ENCODE measurements around the gene CHST15. TPM values are rescaled to one million over a fixed set of nuclear protein-coding genes. Genes with fewer than 3 reads are reported as not detected.

The CHST15 gene
- total and polyA plus RNA-seq, 2 of the 13 experiments (the other 11 are each of a cell fraction or from before 2014, with no cell fraction given): 1.4 to 94.7 TPM

DNA sequence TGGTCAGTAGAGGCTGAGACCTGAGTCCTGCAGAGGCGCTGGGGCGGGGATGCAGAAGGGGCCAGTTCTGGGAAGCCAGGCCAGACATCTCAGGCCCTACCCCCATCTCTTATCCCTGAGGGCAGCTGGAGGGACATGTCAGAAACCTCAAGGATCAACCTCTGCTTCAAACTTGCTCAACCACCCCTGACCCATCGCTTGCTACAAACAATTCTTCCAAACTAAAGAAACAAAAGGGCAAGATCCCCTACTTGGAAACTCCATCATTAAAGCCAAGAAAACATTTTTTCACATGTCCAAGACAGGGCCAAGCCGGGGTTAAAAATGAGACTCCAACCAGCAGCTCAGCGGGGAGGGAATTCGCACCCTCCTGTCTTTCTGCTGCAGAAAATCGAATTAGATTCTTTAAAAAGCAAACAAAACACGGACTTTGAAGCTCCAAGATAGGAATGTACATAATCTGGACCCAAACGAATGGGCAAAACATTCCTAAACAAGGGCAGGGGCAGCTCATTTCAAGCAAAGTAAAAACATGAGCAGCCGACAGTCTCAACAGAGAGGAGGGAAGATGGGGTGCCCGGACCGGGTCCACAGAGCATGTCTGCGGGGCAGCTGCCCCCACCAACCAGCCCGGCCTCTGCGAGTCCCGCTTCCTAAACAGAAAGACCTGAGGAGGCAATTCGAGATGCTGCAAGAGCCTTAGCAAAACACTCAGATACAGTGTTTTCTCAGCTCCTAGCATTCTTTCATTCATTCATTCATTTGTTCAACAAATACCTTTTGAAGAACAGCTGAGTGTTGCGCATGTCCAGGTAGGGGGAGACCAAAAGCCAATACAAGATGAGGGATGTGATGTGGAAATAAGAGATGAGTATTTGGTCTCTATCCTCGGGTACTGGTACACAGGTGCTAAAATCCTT is 44.8 kb downstream of the CHST15 start (continued):
- TF ChIP-seq, protein P1, sequence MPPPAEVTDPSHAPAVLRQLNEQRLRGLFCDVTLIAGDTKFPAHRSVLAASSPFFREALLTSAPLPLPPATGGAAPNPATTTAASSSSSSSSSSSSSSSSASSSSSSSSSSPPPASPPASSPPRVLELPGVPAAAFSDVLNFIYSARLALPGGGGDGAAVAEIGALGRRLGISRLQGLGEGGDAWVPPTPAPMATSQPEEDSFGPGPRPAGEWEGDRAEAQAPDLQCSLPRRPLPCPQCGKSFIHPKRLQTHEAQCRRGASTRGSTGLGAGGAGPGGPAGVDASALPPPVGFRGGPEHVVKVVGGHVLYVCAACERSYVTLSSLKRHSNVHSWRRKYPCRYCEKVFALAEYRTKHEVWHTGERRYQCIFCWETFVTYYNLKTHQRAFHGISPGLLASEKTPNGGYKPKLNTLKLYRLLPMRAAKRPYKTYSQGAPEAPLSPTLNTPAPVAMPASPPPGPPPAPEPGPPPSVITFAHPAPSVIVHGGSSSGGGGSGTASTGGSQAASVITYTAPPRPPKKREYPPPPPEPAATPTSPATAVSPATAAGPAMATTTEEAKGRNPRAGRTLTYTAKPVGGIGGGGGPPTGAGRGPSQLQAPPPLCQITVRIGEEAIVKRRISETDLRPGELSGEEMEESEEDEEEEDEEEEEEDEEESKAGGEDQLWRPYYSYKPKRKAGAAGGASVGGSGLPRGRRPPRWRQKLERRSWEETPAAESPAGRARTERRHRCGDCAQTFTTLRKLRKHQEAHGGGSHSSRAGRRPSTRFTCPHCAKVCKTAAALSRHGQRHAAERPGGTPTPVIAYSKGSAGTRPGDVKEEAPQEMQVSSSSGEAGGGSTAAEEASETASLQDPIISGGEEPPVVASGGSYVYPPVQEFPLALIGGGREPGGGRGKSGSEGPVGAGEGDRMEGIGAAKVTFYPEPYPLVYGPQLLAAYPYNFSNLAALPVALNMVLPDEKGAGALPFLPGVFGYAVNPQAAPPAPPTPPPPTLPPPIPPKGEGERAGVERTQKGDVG (CRISPR knock-in tag; IDR thresholded peaks at IDR 0.05; ENCODE audit: borderline replicate concordance): no peak
- TF ChIP-seq ZNF451 (CRISPR knock-in tag; IDR thresholded peaks at IDR 0.05): no peak
- no peak for TF ChIP-seq ZNF34 (CRISPR knock-in tag; IDR thresholded peaks at IDR 0.05; ENCODE audit: borderline replicate concordance)
- peak; percentile 70; the same call in 1 of the 2 replicates for TF ChIP-seq GATA4 (IDR thresholded peaks at IDR 0.05; ENCODE audit: borderline replicate concordance, low read depth)
- no peak for TF ChIP-seq ZNF343 (CRISPR knock-in tag; IDR thresholded peaks at IDR 0.05)
- TF ChIP-seq NR1H2 (CRISPR knock-in tag; IDR thresholded peaks at IDR 0.05; ENCODE audit: borderline replicate concordance, low read depth): no peak
- no peak for TF ChIP-seq RBM39 (IDR thresholded peaks at IDR 0.05; ENCODE audit: low read depth, low read length, poor library complexity, severe bottlenecking)
- TF ChIP-seq, protein P2, sequence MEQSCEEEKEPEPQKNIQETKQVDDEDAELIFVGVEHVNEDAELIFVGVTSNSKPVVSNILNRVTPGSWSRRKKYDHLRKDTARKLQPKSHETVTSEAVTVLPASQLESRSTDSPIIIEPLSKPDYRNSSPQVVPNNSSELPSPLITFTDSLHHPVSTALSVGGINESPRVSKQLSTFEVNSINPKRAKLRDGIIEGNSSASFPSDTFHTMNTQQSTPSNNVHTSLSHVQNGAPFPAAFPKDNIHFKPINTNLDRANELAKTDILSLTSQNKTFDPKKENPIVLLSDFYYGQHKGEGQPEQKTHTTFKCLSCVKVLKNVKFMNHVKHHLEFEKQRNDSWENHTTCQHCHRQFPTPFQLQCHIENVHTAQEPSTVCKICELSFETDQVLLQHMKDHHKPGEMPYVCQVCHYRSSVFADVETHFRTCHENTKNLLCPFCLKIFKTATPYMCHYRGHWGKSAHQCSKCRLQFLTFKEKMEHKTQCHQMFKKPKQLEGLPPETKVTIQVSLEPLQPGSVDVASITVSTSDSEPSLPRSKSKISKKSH (CRISPR knock-in tag; IDR thresholded peaks at IDR 0.05; ENCODE audit: borderline replicate concordance): no peak
- no peak for TF ChIP-seq ZNF790 (CRISPR knock-in tag; IDR thresholded peaks at IDR 0.05; ENCODE audit: borderline replicate concordance)
- TF ChIP-seq, protein P3, sequence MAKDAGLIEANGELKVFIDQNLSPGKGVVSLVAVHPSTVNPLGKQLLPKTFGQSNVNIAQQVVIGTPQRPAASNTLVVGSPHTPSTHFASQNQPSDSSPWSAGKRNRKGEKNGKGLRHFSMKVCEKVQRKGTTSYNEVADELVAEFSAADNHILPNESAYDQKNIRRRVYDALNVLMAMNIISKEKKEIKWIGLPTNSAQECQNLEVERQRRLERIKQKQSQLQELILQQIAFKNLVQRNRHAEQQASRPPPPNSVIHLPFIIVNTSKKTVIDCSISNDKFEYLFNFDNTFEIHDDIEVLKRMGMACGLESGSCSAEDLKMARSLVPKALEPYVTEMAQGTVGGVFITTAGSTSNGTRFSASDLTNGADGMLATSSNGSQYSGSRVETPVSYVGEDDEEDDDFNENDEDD (CRISPR knock-in tag; IDR thresholded peaks at IDR 0.05; ENCODE audit: borderline replicate concordance): peak; percentile 43; the same call in 1 of the 2 replicates
- peak; percentile 90 for TF ChIP-seq HDAC2 (CRISPR knock-in tag; IDR thresholded peaks at IDR 0.05)
- TF ChIP-seq NAIF1 (CRISPR knock-in tag; IDR thresholded peaks at IDR 0.05; ENCODE audit: borderline replicate concordance): no peak
- TF ChIP-seq, protein P4, sequence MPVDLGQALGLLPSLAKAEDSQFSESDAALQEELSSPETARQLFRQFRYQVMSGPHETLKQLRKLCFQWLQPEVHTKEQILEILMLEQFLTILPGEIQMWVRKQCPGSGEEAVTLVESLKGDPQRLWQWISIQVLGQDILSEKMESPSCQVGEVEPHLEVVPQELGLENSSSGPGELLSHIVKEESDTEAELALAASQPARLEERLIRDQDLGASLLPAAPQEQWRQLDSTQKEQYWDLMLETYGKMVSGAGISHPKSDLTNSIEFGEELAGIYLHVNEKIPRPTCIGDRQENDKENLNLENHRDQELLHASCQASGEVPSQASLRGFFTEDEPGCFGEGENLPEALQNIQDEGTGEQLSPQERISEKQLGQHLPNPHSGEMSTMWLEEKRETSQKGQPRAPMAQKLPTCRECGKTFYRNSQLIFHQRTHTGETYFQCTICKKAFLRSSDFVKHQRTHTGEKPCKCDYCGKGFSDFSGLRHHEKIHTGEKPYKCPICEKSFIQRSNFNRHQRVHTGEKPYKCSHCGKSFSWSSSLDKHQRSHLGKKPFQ (CRISPR knock-in tag; IDR thresholded peaks at IDR 0.05; ENCODE audit: insufficient replicate concordance): no peak
- TF ChIP-seq MIER3 (CRISPR knock-in tag; IDR thresholded peaks at IDR 0.05; ENCODE audit: borderline replicate concordance): peak; percentile 68; the same call in 1 of the 2 replicates
- TF ChIP-seq, protein P5, sequence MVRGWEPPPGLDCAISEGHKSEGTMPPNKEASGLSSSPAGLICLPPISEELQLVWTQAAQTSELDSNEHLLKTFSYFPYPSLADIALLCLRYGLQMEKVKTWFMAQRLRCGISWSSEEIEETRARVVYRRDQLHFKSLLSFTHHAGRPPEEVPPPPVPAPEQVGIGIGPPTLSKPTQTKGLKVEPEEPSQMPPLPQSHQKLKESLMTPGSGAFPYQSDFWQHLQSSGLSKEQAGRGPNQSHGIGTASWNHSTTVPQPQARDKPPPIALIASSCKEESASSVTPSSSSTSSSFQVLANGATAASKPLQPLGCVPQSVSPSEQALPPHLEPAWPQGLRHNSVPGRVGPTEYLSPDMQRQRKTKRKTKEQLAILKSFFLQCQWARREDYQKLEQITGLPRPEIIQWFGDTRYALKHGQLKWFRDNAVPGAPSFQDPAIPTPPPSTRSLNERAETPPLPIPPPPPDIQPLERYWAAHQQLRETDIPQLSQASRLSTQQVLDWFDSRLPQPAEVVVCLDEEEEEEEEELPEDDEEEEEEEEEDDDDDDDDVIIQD (CRISPR knock-in tag; IDR thresholded peaks at IDR 0.05; ENCODE audit: low read depth): peak; percentile 20; the same call in 1 of the 2 replicates
- TF ChIP-seq, protein P6, sequence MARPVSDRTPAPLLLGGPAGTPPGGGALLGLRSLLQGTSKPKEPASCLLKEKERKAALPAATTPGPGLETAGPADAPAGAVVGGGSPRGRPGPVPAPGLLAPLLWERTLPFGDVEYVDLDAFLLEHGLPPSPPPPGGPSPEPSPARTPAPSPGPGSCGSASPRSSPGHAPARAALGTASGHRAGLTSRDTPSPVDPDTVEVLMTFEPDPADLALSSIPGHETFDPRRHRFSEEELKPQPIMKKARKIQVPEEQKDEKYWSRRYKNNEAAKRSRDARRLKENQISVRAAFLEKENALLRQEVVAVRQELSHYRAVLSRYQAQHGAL (CRISPR knock-in tag; IDR thresholded peaks at IDR 0.05; ENCODE audit: not compliant biosample characterization): no peak
- no peak for TF ChIP-seq FOSL1 (CRISPR knock-in tag; IDR thresholded peaks at IDR 0.05; ENCODE audit: borderline replicate concordance)

All from HepG2 (cell line).